NCI-H526 (cell line): Measurements from ENCODE around the gene IL1R2.

Experiments
- DNase-seq, 2 experiments: peaks; one replicate each; lab custom pipeline; 2025; lab: John Stamatoyannopoulos, UW

The IL1R2 gene, protein sequence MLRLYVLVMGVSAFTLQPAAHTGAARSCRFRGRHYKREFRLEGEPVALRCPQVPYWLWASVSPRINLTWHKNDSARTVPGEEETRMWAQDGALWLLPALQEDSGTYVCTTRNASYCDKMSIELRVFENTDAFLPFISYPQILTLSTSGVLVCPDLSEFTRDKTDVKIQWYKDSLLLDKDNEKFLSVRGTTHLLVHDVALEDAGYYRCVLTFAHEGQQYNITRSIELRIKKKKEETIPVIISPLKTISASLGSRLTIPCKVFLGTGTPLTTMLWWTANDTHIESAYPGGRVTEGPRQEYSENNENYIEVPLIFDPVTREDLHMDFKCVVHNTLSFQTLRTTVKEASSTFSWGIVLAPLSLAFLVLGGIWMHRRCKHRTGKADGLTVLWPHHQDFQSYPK

DNA sequence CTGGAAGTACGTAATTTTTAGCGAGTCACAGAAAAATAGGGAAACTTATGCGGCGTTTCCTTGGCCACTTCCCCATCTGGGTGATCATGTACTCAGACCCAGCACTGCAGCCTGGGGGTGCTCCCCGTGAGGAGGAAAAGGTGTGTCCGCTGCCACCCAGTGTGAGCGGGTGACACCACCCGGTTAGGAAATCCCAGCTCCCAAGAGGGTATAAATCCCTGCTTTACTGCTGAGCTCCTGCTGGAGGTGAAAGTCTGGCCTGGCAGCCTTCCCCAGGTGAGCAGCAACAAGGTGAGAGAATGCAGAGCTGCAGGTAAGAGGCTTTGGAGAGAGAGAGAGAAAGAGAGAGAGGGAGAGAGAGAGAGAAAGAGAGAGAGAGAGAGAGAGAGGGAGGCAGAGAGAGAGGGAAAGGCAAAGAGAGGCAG is at the start of gene IL1R2:
TSS of gene IL1R2 (plus strand) at position 240 of the 425 bp plus-strand sequence. CDS start 16,616 bp downstream, outside the sequence.
- DNase-seq = peak in 1 of 2 experiments; percentile 4

DNA sequence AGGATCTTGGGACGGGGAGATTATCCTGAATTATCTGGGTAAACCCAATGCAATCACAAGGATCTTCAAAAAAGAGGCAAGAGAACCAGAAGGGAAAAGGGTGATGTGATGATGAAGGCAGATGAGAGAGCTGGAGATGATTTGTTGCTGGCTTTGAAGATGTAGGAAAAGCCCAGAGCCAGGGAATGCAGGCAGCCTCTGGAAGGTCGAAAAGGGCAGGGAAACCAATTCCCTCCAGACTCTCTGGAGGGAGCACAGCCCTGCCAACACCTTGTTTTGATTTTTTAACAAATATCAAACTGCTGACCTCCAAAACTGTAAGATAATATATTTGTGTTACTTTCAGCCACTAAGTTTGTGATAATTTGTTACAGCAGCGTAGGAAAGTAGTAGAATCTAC is 48.9 kb upstream of the IL1R2 start:
- DNase-seq = no peak

DNA sequence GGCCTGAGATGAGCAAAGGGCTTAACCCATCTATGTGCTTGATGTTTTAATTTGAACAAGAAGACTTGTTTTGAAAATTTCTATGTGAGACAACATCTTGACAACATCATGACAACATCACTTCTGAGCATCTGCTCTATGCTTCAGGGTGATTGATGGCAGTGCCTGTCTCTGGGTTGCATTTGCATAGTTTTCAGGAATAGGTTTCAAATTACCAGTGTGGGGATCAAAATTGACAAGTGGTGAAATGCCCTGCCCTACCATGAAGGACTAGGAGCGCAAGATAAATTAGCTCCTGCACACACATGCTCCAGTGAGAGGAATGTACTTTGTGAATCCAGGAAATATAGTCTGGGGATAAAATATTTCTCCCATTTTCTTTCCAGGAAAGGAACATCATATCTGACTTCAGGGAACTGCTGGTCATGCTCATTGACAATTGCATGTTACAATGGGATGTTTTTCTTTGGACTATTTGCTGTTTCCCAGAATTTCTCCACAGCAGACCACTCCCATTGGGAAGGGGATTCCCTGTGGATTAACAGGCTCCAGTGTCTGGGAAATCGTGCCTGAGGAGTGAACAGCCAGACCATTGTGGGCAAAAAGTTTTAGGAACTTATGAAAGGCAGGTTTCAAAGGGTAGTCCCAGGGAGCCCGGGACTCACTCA is 45.3 kb upstream of the IL1R2 start:
- DNase-seq = peak; percentile 73 to 80

DNA sequence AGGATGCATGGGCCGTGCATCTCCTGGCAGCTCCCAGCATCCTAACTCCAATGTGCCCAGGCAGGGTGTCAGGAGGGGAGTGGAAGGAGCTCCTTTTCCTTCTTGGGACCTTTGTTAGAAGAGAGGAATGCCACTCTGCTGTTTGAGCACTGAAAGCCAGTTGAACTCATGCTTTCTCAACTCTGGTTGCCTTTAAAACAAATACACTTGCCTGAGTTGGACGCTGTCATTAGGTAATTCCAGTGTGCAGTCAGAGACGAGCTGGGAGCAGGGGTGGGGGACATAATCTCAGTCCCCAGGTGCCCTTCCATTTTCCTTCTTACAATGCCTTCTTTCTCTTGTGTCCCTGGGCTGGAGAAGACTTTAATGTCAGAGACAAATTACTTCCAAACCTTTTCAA is 44.4 kb upstream of the IL1R2 start:
- no peak for DNase-seq

DNA sequence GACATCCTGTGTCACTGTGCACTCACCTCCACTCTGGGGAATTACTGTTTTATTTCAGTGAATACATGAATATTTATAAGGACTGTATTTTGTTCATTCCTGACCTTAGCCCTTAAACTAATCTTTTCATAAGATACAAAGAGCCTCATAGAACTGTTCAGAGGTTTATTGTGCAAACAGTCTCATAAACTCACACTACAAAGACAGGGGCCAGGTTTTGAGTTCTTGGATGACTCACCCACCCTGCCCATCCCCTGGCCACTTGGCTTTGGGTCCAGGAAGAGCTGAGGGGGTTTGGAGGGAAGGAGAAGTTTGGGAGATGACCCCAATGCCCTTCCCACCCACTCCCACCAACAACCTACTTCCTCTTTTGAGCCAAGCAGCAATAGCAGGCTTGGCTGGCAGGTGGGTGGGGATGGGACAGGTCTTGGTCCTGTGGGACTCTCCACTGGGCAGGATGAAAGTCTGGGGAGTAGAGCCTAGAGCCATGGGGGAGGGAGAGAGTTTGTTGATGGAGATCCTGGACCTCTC is 43.1 kb upstream of the IL1R2 start:
- DNase-seq = no peak

DNA sequence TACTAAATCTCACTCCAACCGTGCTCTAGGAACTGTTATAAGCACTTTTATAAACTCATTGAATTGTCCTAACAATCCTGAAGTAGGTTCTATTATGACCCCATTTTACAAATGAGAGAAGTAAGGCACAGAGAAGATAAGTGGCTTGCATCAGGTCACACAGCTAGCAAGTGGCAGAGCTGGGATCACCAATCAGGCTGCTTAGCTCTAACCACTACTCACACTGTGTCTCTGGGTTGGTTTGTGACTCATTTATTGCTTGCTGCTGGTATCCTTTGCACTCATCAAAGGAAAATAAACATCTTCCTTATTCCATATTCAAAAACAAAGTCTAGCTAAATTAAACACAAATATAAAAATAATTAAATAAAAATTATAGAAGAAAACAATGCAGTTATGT is 42.5 kb upstream of the IL1R2 start:
- DNase-seq = no peak

DNA sequence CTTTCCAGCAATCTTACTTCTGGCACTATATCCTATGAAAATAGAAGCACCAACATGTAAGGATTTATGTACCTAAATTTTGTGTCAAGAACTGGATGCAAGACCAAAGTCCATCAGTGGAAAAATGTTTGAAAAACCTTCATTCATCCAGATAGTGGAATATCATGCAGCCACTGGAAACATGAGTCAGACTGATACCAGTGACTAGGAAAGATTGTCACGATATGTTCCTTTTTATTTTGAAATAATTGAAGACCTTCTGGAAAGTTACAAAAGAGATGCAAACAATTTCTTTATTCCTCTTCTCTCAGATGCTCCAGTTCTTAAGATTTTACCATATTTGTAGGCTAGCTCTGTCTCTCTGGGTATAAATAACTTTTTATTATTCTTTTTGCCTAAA is 40.5 kb upstream of the IL1R2 start:
- no peak for DNase-seq

DNA sequence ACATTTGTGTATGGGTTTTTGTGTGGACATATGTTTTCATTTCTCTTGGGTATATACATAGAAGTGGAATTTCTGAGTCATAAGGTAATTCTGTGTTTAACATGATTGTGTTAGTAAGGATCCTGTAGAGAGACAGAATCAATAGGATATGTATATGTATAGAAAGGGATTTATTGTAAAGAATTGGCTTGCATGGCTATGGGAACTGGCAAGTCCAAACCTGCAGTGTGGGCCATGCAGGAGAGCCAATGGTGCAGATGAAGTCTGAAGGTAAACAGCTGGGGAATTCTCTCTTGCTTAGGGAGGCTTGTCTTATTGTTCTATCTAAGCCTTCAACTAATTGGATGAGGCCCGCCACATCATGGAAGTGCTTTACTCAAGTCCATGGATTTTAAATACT is 39.2 kb upstream of the IL1R2 start:
- DNase-seq = no peak

DNA sequence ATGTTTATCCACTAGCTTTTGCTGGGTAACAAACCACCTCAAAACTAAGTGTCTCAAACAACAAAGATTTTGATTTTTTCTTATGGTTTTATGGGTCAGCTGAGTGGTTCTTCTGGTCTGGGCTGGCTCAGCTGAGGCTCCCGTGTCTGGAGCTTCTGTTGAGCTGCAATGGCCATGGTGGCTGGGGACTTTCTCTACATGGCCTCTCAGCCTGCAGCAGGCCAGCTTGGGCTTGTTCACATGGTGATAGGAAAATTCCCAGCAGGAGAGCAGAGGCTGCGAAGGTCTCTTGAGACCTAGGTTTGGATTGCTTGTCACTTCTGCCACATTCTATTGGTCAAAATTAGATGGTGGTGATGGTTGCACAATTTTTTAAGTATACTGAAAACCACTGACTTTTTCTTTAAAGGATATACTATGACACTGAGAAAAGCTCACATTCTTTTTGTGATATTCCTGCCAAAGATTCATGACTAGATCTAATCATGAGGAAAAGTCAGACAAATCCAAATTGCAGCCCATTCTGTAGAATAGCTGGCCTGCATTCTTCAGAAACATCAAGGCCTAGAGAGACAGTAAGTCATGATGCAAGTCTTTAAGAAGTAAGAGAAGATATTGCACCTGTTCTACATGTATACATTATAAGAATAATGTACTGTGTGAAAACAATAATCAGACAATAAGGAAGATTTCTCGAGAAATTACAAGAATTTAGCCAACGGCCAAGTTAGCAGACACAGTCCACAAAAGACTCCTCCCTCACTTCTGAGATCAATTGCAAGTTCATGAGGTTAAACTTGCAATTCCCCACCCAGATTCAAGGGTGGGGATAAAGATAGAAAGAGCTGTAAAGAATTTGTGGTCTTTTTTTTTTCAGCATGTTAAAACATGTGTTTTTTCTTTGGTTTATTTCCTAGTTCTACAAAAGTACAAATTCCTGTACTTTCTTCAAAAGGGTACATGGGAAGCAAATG is 35.0 kb upstream of the IL1R2 start:
- no peak for DNase-seq

DNA sequence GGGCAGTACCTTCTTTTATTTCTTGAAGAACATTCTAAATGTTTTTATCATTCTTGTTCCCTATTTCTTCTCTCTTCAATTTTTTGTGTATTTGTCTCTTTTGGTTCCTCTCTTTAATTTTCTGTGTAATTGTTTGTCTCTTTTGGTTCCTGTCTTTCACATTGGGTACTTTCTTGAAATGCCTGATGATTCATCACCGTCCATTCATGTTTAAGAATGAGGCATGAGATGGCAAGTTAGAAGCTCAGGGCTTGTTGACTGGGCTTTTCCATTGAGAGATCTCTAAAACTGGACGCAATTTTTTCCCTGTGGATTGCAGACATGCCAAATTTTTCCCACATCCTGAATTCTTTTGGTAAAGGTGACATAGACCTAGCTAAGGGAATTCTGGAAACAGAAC is 33.7 kb upstream of the IL1R2 start:
- no peak for DNase-seq

DNA sequence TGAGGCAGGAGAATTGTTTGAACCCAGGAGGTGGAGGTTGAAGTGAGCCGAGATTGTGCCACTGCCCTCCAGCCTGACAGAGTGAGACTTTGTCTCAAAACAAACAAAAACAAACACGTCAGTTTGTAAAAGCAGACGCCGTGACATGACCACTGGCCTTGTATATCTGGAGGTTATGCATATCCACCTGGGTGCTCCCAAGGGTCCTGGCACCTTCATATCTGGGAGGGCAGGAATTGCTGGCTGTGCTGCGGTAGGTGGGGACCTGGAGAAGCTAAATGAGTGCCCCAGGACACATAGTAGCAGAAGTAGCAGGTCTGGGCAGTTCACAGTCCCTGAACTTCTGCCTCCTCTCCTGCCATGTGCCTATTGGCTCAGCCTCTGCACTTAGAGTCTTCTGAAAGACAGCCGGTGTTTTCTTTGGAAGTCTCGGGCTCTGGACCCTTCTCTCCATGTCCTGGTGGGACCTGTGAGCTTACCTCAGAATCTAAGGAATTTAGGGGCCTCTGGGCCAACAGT is 30.9 kb upstream of the IL1R2 start:
- no peak for DNase-seq

DNA sequence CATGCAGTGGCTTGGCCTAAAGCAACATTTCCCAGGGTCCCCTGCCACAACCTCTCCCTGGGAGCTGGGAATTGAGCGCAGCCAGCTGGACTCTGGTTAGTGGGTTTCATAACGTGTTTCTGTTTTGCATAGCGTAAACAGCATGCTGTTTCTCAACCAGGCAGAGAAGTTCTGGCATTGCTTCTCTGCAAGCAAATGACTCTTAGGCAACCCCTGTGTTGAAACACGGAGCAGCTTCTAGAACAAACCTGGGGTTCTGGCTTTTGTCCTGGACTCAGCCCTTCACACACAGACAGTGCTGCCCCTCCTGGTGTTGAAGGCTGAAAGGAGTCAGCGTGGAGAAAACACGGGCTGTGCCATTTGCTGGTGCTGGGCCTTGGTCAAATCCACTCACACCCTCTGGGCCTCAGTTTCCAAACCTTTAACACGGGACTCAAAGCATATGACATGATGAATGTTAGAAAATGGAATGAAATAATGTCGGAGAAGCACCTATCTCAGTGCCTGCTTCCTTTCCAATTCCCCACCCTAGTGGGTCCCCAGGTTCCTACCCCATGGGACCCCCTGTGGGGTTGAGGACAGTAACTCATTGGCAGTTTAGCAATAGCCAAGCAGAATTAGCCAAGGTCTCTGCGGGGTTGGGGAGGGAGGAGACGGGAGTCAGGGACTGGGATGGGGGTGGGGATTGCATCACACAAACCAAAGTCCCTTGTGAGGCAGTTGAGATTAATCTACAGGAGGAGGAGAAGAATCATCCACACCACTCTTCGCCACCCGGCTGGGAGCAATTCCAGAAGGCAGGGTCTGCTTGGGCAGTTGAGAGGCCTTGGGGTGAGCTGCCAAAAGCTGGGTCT is 30.2 kb upstream of the IL1R2 start:
- peak in 1 of 2 experiments; percentile 46 for DNase-seq

DNA sequence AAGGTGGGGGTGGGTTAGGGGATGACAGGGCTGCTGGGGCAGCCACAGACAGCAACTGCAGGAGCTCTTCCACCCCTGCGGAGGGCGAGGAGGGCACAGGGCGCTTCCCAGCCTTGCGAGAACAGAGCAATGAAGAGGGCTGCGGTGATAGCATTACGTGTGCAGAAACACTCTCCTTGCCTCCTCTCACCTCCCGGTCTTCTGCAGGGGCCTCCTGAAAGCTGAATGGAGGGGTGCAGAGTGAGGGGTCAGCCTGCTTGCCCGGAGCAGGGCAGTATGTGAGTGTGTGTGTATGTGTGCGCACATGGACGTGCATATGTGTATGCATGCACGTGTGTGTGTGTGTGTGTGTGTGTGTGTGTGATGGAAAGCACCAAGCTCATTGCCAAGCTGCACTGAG is 29.5 kb upstream of the IL1R2 start:
- DNase-seq = no peak

DNA sequence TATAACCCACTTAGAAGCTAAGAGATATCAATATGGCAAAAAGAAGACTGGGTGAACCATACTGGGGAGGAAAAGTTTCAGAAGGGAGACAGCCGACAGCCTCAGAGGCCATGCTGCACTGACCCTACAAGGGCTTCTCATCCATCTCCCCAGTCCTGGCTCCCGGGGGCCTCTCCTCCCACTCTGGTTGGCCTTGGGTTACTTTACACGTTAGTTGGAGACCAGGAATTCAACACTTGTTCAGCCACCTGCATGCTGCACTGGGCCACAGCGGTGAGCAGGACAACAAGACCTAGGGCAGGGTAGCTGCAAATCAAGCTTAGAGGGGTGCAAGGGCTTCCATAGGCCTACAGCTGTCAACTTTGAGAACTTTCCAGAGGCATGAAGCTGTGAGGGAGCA is 28.6 kb upstream of the IL1R2 start:
- DNase-seq = no peak

DNA sequence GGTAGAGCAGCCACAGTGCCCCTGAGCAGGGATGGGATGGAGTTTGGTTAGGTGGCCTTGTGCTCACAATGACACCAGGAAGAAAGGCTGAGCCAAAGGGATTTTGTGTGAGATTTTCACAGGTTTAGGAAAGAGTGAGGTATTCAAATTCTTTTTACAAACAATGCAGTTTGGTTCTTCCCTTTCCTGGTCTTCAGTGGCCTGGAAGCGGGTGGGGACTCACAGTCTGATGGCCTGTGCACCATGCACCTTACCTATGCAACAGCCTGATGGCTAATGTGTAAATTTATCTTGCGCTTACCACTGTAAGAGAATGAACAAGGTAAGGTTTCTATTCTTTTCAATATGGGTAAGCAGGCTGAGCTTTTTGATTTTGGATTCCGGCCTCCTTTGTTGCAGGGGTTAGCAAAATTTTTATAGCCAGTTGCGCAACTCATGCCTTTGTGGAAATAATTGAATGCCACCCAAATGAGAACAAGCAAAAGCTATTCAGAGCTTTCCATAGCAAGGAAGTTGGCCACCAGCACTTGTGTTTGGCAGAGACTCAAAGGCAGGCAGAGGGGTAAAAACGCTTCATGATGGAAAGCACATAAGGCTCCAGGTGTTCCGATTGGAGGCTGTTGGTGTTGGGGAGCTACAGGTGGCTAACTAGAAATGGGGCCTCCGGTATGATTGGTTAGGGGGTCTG is 23.8 kb upstream of the IL1R2 start:
- DNase-seq = no peak

DNA sequence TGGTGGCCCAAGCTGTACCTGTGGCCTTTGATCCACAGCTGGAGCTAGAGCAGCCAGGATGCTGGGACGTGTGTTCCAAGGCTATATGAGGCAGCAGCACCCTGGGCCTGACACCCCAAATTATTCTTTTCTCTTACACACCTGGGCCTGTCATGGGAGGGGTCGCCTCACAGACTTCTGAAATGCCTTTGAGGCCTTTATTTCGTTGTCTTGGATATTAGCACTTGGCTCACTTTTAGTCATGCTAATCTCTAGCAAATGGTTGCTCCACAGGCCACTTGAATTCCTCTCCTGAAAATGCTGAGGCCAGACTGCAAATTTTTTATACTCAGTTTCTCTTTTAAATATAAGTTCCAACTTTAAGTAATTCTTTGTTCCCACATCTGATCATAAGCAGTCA is 22.0 kb upstream of the IL1R2 start:
- no peak for DNase-seq

DNA sequence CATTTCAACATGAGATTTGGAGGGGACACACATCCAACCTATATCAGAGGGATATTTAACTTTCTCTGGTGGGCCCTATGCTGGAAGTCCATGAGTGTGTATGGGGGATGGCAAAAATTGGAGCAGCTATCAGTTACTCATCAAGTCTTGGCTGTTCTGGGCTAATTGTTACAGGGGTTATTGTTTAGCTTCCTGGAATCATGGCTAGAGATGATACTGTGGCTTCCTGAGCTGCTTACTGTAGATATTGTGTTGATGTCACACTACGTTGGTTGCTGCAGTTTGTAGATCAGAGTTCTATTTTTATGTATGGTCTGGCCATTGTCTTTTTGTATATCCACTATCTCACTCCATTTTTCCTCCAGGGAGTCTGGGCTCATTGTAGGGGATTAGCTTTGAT is 20.9 kb upstream of the IL1R2 start:
- DNase-seq = no peak

DNA sequence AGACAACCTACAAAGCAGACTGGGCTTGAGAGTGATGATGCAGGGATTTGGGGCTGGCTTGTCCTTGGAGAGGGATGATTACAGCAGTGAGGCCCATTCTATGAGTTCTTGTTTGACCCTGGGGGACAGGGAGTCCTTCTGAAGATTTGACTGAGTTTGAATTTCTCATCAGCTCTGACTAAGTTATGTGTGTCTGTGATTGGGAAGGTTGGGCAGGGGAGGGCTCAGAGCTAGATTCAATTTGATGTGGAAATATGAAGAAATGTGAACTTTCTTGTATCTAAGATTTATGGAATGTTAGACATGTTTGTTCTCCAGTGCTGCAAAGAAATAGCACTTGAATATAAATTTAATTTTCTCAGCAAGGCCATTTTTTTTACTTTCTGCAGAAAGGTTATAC is 19.9 kb upstream of the IL1R2 start:
- no peak for DNase-seq

DNA sequence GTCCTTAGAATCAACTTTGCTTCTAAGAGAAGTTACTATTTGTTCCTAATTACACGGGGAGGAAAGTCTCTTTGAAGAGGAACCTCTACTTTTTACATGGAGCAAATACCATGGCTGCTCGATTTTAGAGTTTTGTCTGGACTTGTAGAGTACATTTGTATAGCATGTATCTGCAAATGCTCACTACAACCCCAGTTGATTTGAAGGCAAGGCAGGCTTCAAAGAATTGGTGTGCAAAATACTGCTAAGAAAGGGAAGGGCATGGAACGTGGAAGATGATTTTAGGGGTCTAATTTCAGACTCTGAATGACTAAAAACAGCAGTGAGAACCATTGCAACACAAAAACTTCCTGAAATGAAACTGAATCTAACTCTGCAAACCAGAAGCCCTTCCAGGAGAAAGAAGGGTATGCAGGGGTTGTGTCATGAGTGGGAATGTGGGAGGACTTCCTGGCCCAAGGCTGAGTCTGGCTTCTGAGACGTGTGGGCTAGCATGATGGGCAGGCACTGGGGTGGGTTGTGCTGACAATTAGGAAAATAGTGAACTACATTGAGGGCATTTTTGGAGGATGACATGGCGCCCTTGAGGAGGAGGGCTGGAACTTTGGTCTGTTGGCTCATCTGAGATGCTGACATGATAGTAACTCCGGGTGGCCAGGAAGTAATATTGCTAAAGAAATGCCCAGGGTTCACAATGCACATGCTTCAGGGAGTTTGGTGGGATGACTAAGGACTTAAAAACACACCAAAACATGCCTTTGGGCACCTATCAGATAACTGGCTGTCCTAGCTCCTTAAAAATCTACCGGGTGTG is 18.9 kb upstream of the IL1R2 start:
- DNase-seq = no peak
